Immature natural killer cell (primary cell): Measurements from ENCODE around the gene ROBO1. TPM values are rescaled to one million over a fixed set of nuclear protein-coding genes. Genes with fewer than 3 reads are reported as not detected.

Source experiments
- DNase-seq, 3 donors: peaks; one replicate each; pipeline ENCODE4 v3.0.0; 2022; ENCODE audit warnings: mixed read lengths in 1 of 3
- H3K27ac Mint-ChIP-seq, 6 donors: one replicate each; pipeline ENCODE4 v1.8.0; 2020; ENCODE audit warnings: mixed read lengths in 6 of 6, mild to moderate bottlenecking in 5 of 6, inconsistent platforms in 4 of 6, moderate library complexity in 3 of 6
- H3K27me3 Mint-ChIP-seq, 3 donors: one replicate each; pipeline ENCODE4 v1.8.0; 2020 to 2021; ENCODE audit warnings: low read depth in 3 of 3, mild to moderate bottlenecking in 3 of 3, mixed read lengths in 3 of 3, moderate library complexity in 3 of 3, inconsistent platforms in 1 of 3
- H3K36me3 Mint-ChIP-seq, 3 donors: one replicate each; pipeline ENCODE4 v1.8.0; 2020; ENCODE audit warnings: mixed read lengths in 3 of 3, inconsistent platforms in 2 of 3, mild to moderate bottlenecking in 2 of 3
- H3K4me1 Mint-ChIP-seq, 2 donors: one replicate each; pipeline ENCODE4 v1.8.0; 2020; ENCODE audit warnings: inconsistent platforms in 2 of 2, mild to moderate bottlenecking in 2 of 2, mixed read lengths in 2 of 2, moderate library complexity in 1 of 2
- H3K4me3 Mint-ChIP-seq, 5 donors: one replicate each; pipeline ENCODE4 v1.8.0; 2020; ENCODE audit warnings: mild to moderate bottlenecking in 5 of 5, mixed read lengths in 5 of 5, inconsistent platforms in 3 of 5, moderate library complexity in 3 of 5
- H3K9me3 Mint-ChIP-seq, 6 donors: one replicate each; pipeline ENCODE4 v1.8.0; 2020; ENCODE audit warnings: mild to moderate bottlenecking in 6 of 6, mixed read lengths in 6 of 6, inconsistent platforms in 4 of 6, moderate library complexity in 3 of 6
- polyA plus RNA-seq, 3 donors: library from polyadenylated mRNA; unstranded; fragments of 300-500 nt; fragmentation: Illumina TruSeq; gene quantifications; one replicate each; pipeline ENCODE4 v1.2.3, GENCODE V29; 2021

ROBO1 gene
- polyA plus RNA-seq, 3 donors from 2014 or later = 0.63 TPM; not detected in 2

GRCh38 chr3:78870484-78870883, 897.3 kb downstream of the ROBO1 start:
- H3K27ac Mint-ChIP-seq = no peak overlapping the region
- no peak overlapping the region for H3K4me3 Mint-ChIP-seq
- DNase-seq = no peak
- H3K27me3 Mint-ChIP-seq = no peaks in the 10 kb centered on the region
- H3K9me3 Mint-ChIP-seq = peaks cover 5 to 42% (median 17%) of the 10 kb centered on the region in 6 donors
- no peaks in the 10 kb centered on the region for H3K4me1 Mint-ChIP-seq
- H3K36me3 Mint-ChIP-seq = no peaks in the 10 kb centered on the region

GRCh38 chr3:78868570-78868969, 899.2 kb downstream of the ROBO1 start:
- peaks cover 0 to 2% (median 0%) of the 10 kb centered on the region in 3 donors for H3K27me3 Mint-ChIP-seq
- DNase-seq = no peak
- H3K4me3 Mint-ChIP-seq = no peak overlapping the region
- no peak overlapping the region for H3K27ac Mint-ChIP-seq
- H3K4me1 Mint-ChIP-seq = no peaks in the 10 kb centered on the region
- peaks cover 5 to 44% (median 20%) of the 10 kb centered on the region in 6 donors for H3K9me3 Mint-ChIP-seq
- H3K36me3 Mint-ChIP-seq = no peaks in the 10 kb centered on the region

- no peak for DNase-seq
- H3K4me3 Mint-ChIP-seq = no peak overlapping the region
- H3K9me3 Mint-ChIP-seq = peaks cover 5 to 39% (median 19%) of the 10 kb centered on the region in 6 donors
- H3K4me1 Mint-ChIP-seq = no peaks in the 10 kb centered on the region
- H3K36me3 Mint-ChIP-seq = no peaks in the 10 kb centered on the region
- H3K27me3 Mint-ChIP-seq = peaks cover 0 to 2% (median 0%) of the 10 kb centered on the region in 3 donors
- H3K27ac Mint-ChIP-seq = no peak overlapping the region
Measured at GRCh38 chr3:78867409-78868372, 900.1 kb downstream of the ROBO1 start.

GRCh38 chr3:78863306-78864203, 904.2 kb downstream of the ROBO1 start:
- H3K9me3 Mint-ChIP-seq = peaks cover 13 to 47% (median 28%) of the 10 kb centered on the region in 6 donors
- H3K27ac Mint-ChIP-seq = no peak overlapping the region
- no peak overlapping the region for H3K4me3 Mint-ChIP-seq

GRCh38 chr3:78861156-78861555, 906.6 kb downstream of the ROBO1 start:
- peaks cover 13 to 46% (median 26%) of the 10 kb centered on the region in 6 donors for H3K9me3 Mint-ChIP-seq
- H3K27me3 Mint-ChIP-seq = peaks cover 0 to 2% (median 0%) of the 10 kb centered on the region in 3 donors
- no peaks in the 10 kb centered on the region for H3K36me3 Mint-ChIP-seq
- H3K4me3 Mint-ChIP-seq = no peak overlapping the region
- no peaks in the 10 kb centered on the region for H3K4me1 Mint-ChIP-seq
- no peak overlapping the region for H3K27ac Mint-ChIP-seq
- DNase-seq = no peak

More at GRCh38 chr3:78863306-78864203, 904.2 kb downstream of the ROBO1 start:
- Mint-ChIP-seq H3K4me1 (no peaks in the 10 kb centered on the region), H3K27me3 (peaks cover 0 to 2% (median 0%) of the 10 kb centered on the region in 3 donors), H3K36me3 (no peaks in the 10 kb centered on the region)
- DNase-seq = no peak

- Mint-ChIP-seq H3K27me3 (peaks cover 0 to 2% (median 0%) of the 10 kb centered on the region in 3 donors), H3K9me3 (peaks cover 13 to 46% (median 26%) of the 10 kb centered on the region in 6 donors), H3K36me3 (no peaks in the 10 kb centered on the region), H3K27ac (no peak overlapping the region), H3K4me3 (no peak overlapping the region), H3K4me1 (no peaks in the 10 kb centered on the region)
- no peak for DNase-seq
Measured at GRCh38 chr3:78860567-78860966, 907.2 kb downstream of the ROBO1 start.

GRCh38 chr3:78858910-78859309, 908.9 kb downstream of the ROBO1 start:
- no peaks in the 10 kb centered on the region for H3K4me1 Mint-ChIP-seq
- H3K4me3 Mint-ChIP-seq = no peak overlapping the region
- no peak for DNase-seq
- no peak overlapping the region for H3K27ac Mint-ChIP-seq
- H3K27me3 Mint-ChIP-seq = no peaks in the 10 kb centered on the region
- H3K36me3 Mint-ChIP-seq = no peaks in the 10 kb centered on the region
- peaks cover 13 to 38% (median 23%) of the 10 kb centered on the region in 6 donors for H3K9me3 Mint-ChIP-seq

GRCh38 chr3:78858174-78858573, 909.6 kb downstream of the ROBO1 start:
- no peak for DNase-seq

GRCh38 chr3:78857494-78858111, 910.2 kb downstream of the ROBO1 start:
- no peaks in the 10 kb centered on the region for H3K36me3 Mint-ChIP-seq
- no peaks in the 10 kb centered on the region for H3K4me1 Mint-ChIP-seq
- DNase-seq = no peak
- H3K4me3 Mint-ChIP-seq = no peak overlapping the region
- H3K27me3 Mint-ChIP-seq = no peaks in the 10 kb centered on the region
- H3K27ac Mint-ChIP-seq = no peak overlapping the region
- H3K9me3 Mint-ChIP-seq = peaks cover 15 to 40% (median 24%) of the 10 kb centered on the region in 6 donors

More at GRCh38 chr3:78858174-78858573, 909.6 kb downstream of the ROBO1 start:
- Mint-ChIP-seq H3K27me3 (no peaks in the 10 kb centered on the region), H3K27ac (no peak overlapping the region), H3K36me3 (no peaks in the 10 kb centered on the region), H3K4me3 (no peak overlapping the region), H3K4me1 (no peaks in the 10 kb centered on the region), H3K9me3 (peaks cover 13 to 38% (median 23%) of the 10 kb centered on the region in 6 donors)

- DNase-seq = no peak
- peaks cover 10 to 35% (median 20%) of the 10 kb centered on the region in 6 donors for H3K9me3 Mint-ChIP-seq
- H3K27ac Mint-ChIP-seq = no peak overlapping the region
- H3K4me1 Mint-ChIP-seq = no peaks in the 10 kb centered on the region
- H3K27me3 Mint-ChIP-seq = no peaks in the 10 kb centered on the region
- H3K36me3 Mint-ChIP-seq = no peaks in the 10 kb centered on the region
- H3K4me3 Mint-ChIP-seq = no peak overlapping the region
Measured at GRCh38 chr3:78856164-78856563, 911.6 kb downstream of the ROBO1 start.

GRCh38 chr3:78855190-78855589, 912.6 kb downstream of the ROBO1 start:
- H3K9me3 Mint-ChIP-seq = peaks cover 7 to 33% (median 15%) of the 10 kb centered on the region in 6 donors
- no peak overlapping the region for H3K4me3 Mint-ChIP-seq
- no peak for DNase-seq
- no peaks in the 10 kb centered on the region for H3K4me1 Mint-ChIP-seq
- no peaks in the 10 kb centered on the region for H3K36me3 Mint-ChIP-seq
- H3K27ac Mint-ChIP-seq = no peak overlapping the region
- no peaks in the 10 kb centered on the region for H3K27me3 Mint-ChIP-seq

- H3K9me3 Mint-ChIP-seq = peaks cover 1 to 30% (median 13%) of the 10 kb centered on the region in 6 donors
- H3K27me3 Mint-ChIP-seq = no peaks in the 10 kb centered on the region
- H3K36me3 Mint-ChIP-seq = no peaks in the 10 kb centered on the region
- H3K4me1 Mint-ChIP-seq = no peaks in the 10 kb centered on the region
- no peak overlapping the region for H3K4me3 Mint-ChIP-seq
- no peak overlapping the region for H3K27ac Mint-ChIP-seq
- DNase-seq = no peak
Measured at GRCh38 chr3:78848392-78849288, 919.2 kb downstream of the ROBO1 start.
